CD14-positive monocyte (primary cell): Measurements from ENCODE around the gene SLC43A3. TPM values are rescaled to one million over a fixed set of nuclear protein-coding genes. Genes with fewer than 3 reads are reported as not detected.

Experiments
- DNase-seq, 3 donors: peaks; one replicate each; pipeline ENCODE4 v3.0.0-alpha.2; 2011 to 2022
- H2AFZ ChIP-seq: 2 replicates; pipeline ENCODE4 v1.6.0; 2012; ENCODE audit warnings: mild to moderate bottlenecking, low read depth, low read length, inconsistent platforms; ENCODE audit not compliant: insufficient read depth, poor library complexity, severe bottlenecking
- H3K27ac ChIP-seq, 2 donors: 1 replicate in 1 of 2; 2 replicates in 1 of 2; pipeline ENCODE4 v1.5.1; 2012 to 2013; ENCODE audit warnings: low read length in 2 of 2, control low read depth in 1 of 2, inconsistent platforms in 1 of 2, low read depth in 1 of 2, mild to moderate bottlenecking in 1 of 2
- H3K27me3 ChIP-seq, 2 donors: one replicate each; pipeline versions ENCODE4 v1.6.0 to v1.6.1; 2011 to 2013; ENCODE audit warnings: low read length in 2 of 2; ENCODE audit not compliant: control insufficient read depth in 2 of 2, insufficient read depth in 2 of 2
- H3K36me3 ChIP-seq, 2 donors: replicated peaks in 1 of 2; 1 replicate in 1 of 2; 2 replicates in 1 of 2; pipeline versions ENCODE4 v1.5.1 to v1.6.1; 2012 to 2013; ENCODE audit warnings: low read length in 2 of 2, control low read depth in 1 of 2, inconsistent platforms in 1 of 2, mild to moderate bottlenecking in 1 of 2; ENCODE audit not compliant: insufficient read depth in 2 of 2, control insufficient read depth in 1 of 2
- H3K4me1 ChIP-seq, 2 donors: 1 replicate in 1 of 2; 2 replicates in 1 of 2; pipeline versions ENCODE4 v1.5.1 to v1.6.1; 2012 to 2013; ENCODE audit warnings: low read length in 2 of 2, control low read depth in 1 of 2, inconsistent platforms in 1 of 2, mild to moderate bottlenecking in 1 of 2, moderate library complexity in 1 of 2; ENCODE audit not compliant: insufficient read depth in 2 of 2, control insufficient read depth in 1 of 2
- H3K4me2 ChIP-seq: replicated peaks from 2 replicates; pipeline ENCODE3; 2012; ENCODE audit warnings: low read length, moderate library complexity, mild to moderate bottlenecking; ENCODE audit not compliant: poor library complexity, severe bottlenecking; ENCODE audit errors: extremely low read depth
- H3K4me3 ChIP-seq, 3 experiments: fragments of 200-600 bp in 1 of 3; sonication (generic) in 1 of 3; replicated peaks in 1 of 3; 1 replicate in 2 of 3; 2 replicates in 1 of 3; pipeline ENCODE4 v1.5.1; 2011 to 2013; ENCODE audit warnings: low read length in 3 of 3, mild to moderate bottlenecking in 3 of 3, control low read depth in 2 of 3, low read depth in 2 of 3, inconsistent platforms in 1 of 3, moderate library complexity in 1 of 3
- H3K79me2 ChIP-seq: 2 replicates; pipeline ENCODE4 v1.6.0; 2012; ENCODE audit warnings: mild to moderate bottlenecking, control low read depth, inconsistent platforms, low read length, moderate library complexity; ENCODE audit not compliant: insufficient read depth
- H3K9ac ChIP-seq: 2 replicates; pipeline ENCODE4 v1.6.0; 2017; ENCODE audit warnings: low read length, mild to moderate bottlenecking; ENCODE audit not compliant: insufficient read depth, poor library complexity, severe bottlenecking
- H3K9me3 ChIP-seq, 2 donors: replicated peaks in 1 of 2; 1 replicate in 1 of 2; 2 replicates in 1 of 2; pipeline versions ENCODE4 v1.5.1 to v1.6.1; 2012 to 2013; ENCODE audit warnings: low read length in 2 of 2, control low read depth in 1 of 2; ENCODE audit not compliant: control insufficient read depth in 1 of 2, insufficient read depth in 1 of 2
- H4K20me1 ChIP-seq: 2 replicates; pipeline ENCODE4 v1.6.0; 2012; ENCODE audit warnings: mild to moderate bottlenecking, low read length, control low read depth, moderate library complexity; ENCODE audit not compliant: insufficient read depth
- H3K27ac Mint-ChIP-seq, 7 donors: one replicate each; pipeline ENCODE4 v1.8.0; 2020; ENCODE audit warnings: mild to moderate bottlenecking in 7 of 7, mixed read lengths in 7 of 7, moderate library complexity in 6 of 7, inconsistent platforms in 2 of 7
- H3K27me3 Mint-ChIP-seq, 3 donors: one replicate each; pipeline ENCODE4 v1.8.0; 2021 to 2022; ENCODE audit warnings: low read depth in 3 of 3, mild to moderate bottlenecking in 3 of 3, mixed read lengths in 3 of 3, moderate library complexity in 3 of 3, inconsistent platforms in 1 of 3
- H3K36me3 Mint-ChIP-seq, 2 donors: one replicate each; pipeline ENCODE4 v1.8.0; 2020; ENCODE audit warnings: mixed read lengths in 2 of 2, inconsistent platforms in 1 of 2, mild to moderate bottlenecking in 1 of 2
- H3K4me1 Mint-ChIP-seq: one replicate; pipeline ENCODE4 v1.8.0; 2020; ENCODE audit warnings: mild to moderate bottlenecking, mixed read lengths
- H3K4me3 Mint-ChIP-seq, 2 donors: one replicate each; pipeline ENCODE4 v1.8.0; 2020; ENCODE audit warnings: mild to moderate bottlenecking in 2 of 2, mixed read lengths in 2 of 2, moderate library complexity in 1 of 2
- H3K9me3 Mint-ChIP-seq, 7 donors: one replicate each; pipeline ENCODE4 v1.8.0; 2020 to 2022; ENCODE audit warnings: mixed read lengths in 7 of 7, mild to moderate bottlenecking in 6 of 7, moderate library complexity in 6 of 7, inconsistent platforms in 2 of 7
- WGBS: methylation state at CpG from one replicate; pipeline ENCODE4 v1.1.5; 2013; ENCODE audit warnings: missing lambda C conversion rate; ENCODE audit not compliant: insufficient coverage; 5-methylcytosine and 5-hydroxymethylcytosine counted together
- intact Hi-C, 2 donors: fragments of 100-400 bp; cut with micrococcal nuclease; formaldehyde crosslinking; loops; one replicate each; pipeline versions ENCODE4 v1.15.0 to v1.15.1; 2023
- polyA plus RNA-seq, 3 donors: library from polyadenylated mRNA; depleted of rRNA in 1 of 3; unstranded in 2 of 3; stranded (reverse) in 1 of 3; fragments of 300-500 nt in 2 of 3; fragments of >200 nt in 1 of 3; fragmentation: Illumina TruSeq in 2 of 3; gene quantifications; 1 replicate in 2 of 3; 2 replicates in 1 of 3; pipeline ENCODE4 v1.2.3, GENCODE V29; 2012 to 2021
- TF ChIP-seq, protein P1 (sequence below): fragments of 200-600 bp; IDR thresholded peaks from one replicate; pipeline ENCODE4 v1.8.0; 2022; ENCODE audit warnings: antibody characterized with exemption, mild to moderate bottlenecking

Gene SLC43A3
- polyA plus RNA-seq, 3 donors: 82.4 to 116 (median 109) TPM

DNA sequence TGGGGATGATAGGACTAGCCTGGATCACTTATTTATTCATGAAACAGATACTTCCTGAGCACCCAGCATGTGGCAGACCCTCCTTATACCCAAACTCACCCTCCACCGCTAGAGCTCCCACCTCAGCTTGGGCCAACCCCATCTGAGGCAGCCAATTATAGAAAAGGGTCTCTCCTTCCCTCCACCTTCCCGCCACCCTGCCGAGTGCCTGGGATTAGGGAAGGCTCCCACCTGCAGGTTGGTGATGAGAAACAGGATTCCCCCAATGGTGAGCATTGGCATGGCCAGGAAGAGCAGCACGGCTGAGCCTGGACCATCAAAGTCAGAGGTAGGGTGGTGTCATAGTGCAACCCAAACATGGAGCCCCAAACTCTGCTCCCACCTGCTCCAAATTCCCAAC lies 5.9 kb downstream of the SLC43A3 start:
- peaks cover 43% of the 10 kb centered on the region for H3K4me1 Mint-ChIP-seq
- no peak overlapping the region for H3K4me3 Mint-ChIP-seq
- no peak overlapping the region for H3K4me3 ChIP-seq
- H3K9me3 Mint-ChIP-seq: peaks cover 0 to 2% (median 0%) of the 10 kb centered on the region in 7 donors
- no peak overlapping the region for H3K4me2 ChIP-seq
- no peak overlapping the region for H3K9ac ChIP-seq
- H3K27me3 Mint-ChIP-seq: peaks cover 0 to 2% (median 0%) of the 10 kb centered on the region in 3 donors
- no peak overlapping the region for H2AFZ ChIP-seq
- H3K36me3 Mint-ChIP-seq: peaks cover 77 to 88% of the 10 kb centered on the region in 2 donors
- intact Hi-C loops: no loop called here
- H3K79me2 ChIP-seq: peaks cover 97% of the 10 kb centered on the region
- TF ChIP-seq, protein P1, sequence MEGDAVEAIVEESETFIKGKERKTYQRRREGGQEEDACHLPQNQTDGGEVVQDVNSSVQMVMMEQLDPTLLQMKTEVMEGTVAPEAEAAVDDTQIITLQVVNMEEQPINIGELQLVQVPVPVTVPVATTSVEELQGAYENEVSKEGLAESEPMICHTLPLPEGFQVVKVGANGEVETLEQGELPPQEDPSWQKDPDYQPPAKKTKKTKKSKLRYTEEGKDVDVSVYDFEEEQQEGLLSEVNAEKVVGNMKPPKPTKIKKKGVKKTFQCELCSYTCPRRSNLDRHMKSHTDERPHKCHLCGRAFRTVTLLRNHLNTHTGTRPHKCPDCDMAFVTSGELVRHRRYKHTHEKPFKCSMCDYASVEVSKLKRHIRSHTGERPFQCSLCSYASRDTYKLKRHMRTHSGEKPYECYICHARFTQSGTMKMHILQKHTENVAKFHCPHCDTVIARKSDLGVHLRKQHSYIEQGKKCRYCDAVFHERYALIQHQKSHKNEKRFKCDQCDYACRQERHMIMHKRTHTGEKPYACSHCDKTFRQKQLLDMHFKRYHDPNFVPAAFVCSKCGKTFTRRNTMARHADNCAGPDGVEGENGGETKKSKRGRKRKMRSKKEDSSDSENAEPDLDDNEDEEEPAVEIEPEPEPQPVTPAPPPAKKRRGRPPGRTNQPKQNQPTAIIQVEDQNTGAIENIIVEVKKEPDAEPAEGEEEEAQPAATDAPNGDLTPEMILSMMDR: no peak
- H4K20me1 ChIP-seq: peaks cover 79% of the 10 kb centered on the region
- H3K36me3 ChIP-seq: peaks cover 69 to 83% of the 10 kb centered on the region in 2 donors
- WGBS: no CpG with 5 or more reads among the region's 4 CpGs
- H3K9me3 ChIP-seq: no peaks in the 10 kb centered on the region
- no peaks in the 10 kb centered on the region for H3K27me3 ChIP-seq
- no peak for DNase-seq
- H3K27ac Mint-ChIP-seq: peak overlapping the region in 6 of 7 donors; percentile 13 to 99 (median 70)
- H3K27ac ChIP-seq: peak overlapping the region in 1 of 2 donors; percentile 66
- peaks cover 25 to 32% of the 10 kb centered on the region in 2 donors for H3K4me1 ChIP-seq

DNA sequence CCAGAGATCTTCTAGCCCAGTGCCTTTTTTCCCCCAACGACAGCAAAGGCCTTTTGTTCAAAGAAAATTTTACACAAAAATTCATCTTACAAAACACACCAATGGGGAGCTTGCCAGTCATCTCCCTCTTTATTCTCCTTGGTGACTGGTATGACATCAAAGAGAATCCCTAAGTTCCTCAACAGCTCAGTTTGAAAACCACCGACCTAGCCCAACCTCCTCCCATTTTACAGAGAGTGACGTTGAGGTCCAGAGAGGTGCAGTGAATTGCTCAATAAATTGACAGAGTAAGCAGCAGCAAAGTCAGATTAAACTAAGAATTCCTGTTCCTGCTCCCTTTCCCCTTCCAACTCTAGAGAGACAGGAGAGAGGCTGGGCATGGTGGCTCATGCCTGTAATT lies 7.8 kb downstream of the SLC43A3 start:
- WGBS: 93% methylated on average over 1 of the region's 3 CpGs
- peak overlapping the region in 5 of 7 donors; percentile 59 to 86 (median 80) for H3K27ac Mint-ChIP-seq
- no peak overlapping the region for H2AFZ ChIP-seq
- peaks cover 84 to 100% of the 10 kb centered on the region in 2 donors for H3K36me3 ChIP-seq
- H3K4me3 ChIP-seq: no peak overlapping the region
- DNase-seq: no peak
- peaks cover 25% of the 10 kb centered on the region for H3K4me1 Mint-ChIP-seq
- no peak overlapping the region for H3K4me3 Mint-ChIP-seq
- H3K27me3 Mint-ChIP-seq: no peaks in the 10 kb centered on the region
- H3K9ac ChIP-seq: no peak overlapping the region
- peak overlapping the region in 1 of 2 donors; percentile 66 for H3K27ac ChIP-seq
- intact Hi-C loops: no loop called here
- peaks cover 89% of the 10 kb centered on the region for H3K79me2 ChIP-seq
- H3K27me3 ChIP-seq: no peaks in the 10 kb centered on the region
- H3K9me3 Mint-ChIP-seq: peaks cover 0 to 2% (median 0%) of the 10 kb centered on the region in 7 donors
- H3K4me2 ChIP-seq: no peak overlapping the region
- TF ChIP-seq, protein P1: no peak
- H3K9me3 ChIP-seq: no peaks in the 10 kb centered on the region
- peaks cover 93% of the 10 kb centered on the region for H4K20me1 ChIP-seq
- H3K36me3 Mint-ChIP-seq: peaks cover 87 to 99% of the 10 kb centered on the region in 2 donors
- H3K4me1 ChIP-seq: peaks cover 6 to 13% of the 10 kb centered on the region in 2 donors
